ENCODE data around the gene GUK1. TPM values are rescaled to one million over a fixed set of nuclear protein-coding genes. Genes with fewer than 3 reads are reported as not detected.

The GUK1 gene
- total and polyA plus RNA-seq, 2 experiments from 2014 or later = 87.5 to 121 TPM

DNA sequence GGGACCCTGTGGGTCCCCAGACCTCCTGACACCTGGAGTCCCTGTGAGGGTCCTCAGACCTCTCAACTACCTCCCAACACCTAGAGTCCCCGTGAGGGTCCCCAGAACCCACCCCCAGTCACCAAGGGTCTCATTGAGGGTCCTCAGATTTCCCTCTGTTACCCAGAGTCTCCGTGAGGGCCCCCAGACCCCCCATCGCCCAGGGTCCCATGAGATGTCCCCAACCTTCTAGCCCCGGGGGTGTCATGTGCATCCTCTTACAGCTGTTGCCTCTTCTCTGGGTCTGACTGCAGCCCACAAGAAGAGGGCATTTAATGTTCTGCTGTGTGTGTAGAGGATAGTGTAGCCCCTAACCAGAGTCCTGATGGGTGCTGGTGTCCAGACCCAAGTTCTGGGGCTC, 7.7 kb downstream of the GUK1 start:
- Histone ChIP-seq H3K4me2 (no peak overlapping the region), H3K27ac (ENCODE audit: low read depth) (no peak overlapping the region), H3K4me3 (no peak overlapping the region), H3K9me2 (ENCODE audit: insufficient read depth) (no peaks in the 10 kb centered on the region), H2AFZ (no peak overlapping the region), H3K4me1 (ENCODE audit: insufficient read depth) (no peaks in the 10 kb centered on the region), H4K20me1 (replicated peaks; ENCODE audit: insufficient read depth) (no peaks in the 10 kb centered on the region), H3K27me3 (ENCODE audit: insufficient read depth) (no peaks in the 10 kb centered on the region), H3K36me3 (ENCODE audit: insufficient read depth) (no peaks in the 10 kb centered on the region), H3F3A (replicated peaks; ENCODE audit: low read depth) (no peaks in the 10 kb centered on the region), H3K79me2 (replicated peaks; ENCODE audit: insufficient read depth) (peaks cover 13% of the 10 kb centered on the region)
- TF ChIP-seq ZNF331 (CRISPR knock-in tag; IDR thresholded peaks at IDR 0.05; ENCODE audit: low read depth) (no peak), CREB1 (CRISPR knock-in tag; IDR thresholded peaks at IDR 0.05; ENCODE audit: low read depth) (no peak), POLR2AphosphoS5 (IDR thresholded peaks at IDR 0.05; ENCODE audit: low read depth) (no peak), REST (IDR thresholded peaks at IDR 0.05; ENCODE audit: unreplicated experiment) (no peak), ZNF462 (CRISPR knock-in tag; IDR thresholded peaks at IDR 0.05) (no peak), EZH2phosphoT487 (IDR thresholded peaks at IDR 0.05; ENCODE audit: unreplicated experiment) (no peak), ETS1 (IDR thresholded peaks at IDR 0.05) (no peak), EZH2 (IDR thresholded peaks at IDR 0.05; ENCODE audit: low read depth, unreplicated experiment) (no peak), ZNF114 (CRISPR knock-in tag; IDR thresholded peaks at IDR 0.05) (no peak), CTCF (conservative IDR thresholded peaks at IDR 0.05; ENCODE audit: low read depth in 2 of 2) (no peak), NANOG (IDR thresholded peaks at IDR 0.05; ENCODE audit: borderline replicate concordance) (no peak), STAT1 (IDR thresholded peaks at IDR 0.05; ENCODE audit: unreplicated experiment) (no peak), JUNB (IDR thresholded peaks at IDR 0.05; ENCODE audit: unreplicated experiment) (no peak)
- ATAC-seq (no peak), DNase-seq (ENCODE audit: low spot score) (no peak)
- Mint-ChIP-seq H3K36me3 (ENCODE audit: low read depth) (no peaks in the 10 kb centered on the region; the same call in 1 of the 3 replicates), H3K27ac (no peak overlapping the region), H3K9me3 (no peaks in the 10 kb centered on the region; the same call in 2 of the 3 replicates), H3K4me1 (peaks cover 3% of the 10 kb centered on the region; the same call in 2 of the 3 replicates), H3K4me3 (no peak overlapping the region), H3K27me3 (ENCODE audit: insufficient read depth, low read depth, poor library complexity) (peaks cover 11% of the 10 kb centered on the region)

Data from GM23338 (cell line).